Lower leg skin (tissue), 3 donors: ENCODE data around the gene CTAGE9.

ENCODE experiments used
- CTCF ChIP-seq, 3 donors: fragments of 450-650 bp; IDR thresholded peaks; one replicate each; pipeline ENCODE4 v1.5.1; 2016; ENCODE audit warnings: antibody characterized with exemption in 3 of 3, mild to moderate bottlenecking in 3 of 3, moderate library complexity in 2 of 3
- POLR2A ChIP-seq, 2 donors: fragments of 450-650 bp; IDR thresholded peaks; one replicate each; pipeline ENCODE4 v1.6.1; 2016 to 2017; ENCODE audit warnings: antibody characterized with exemption in 2 of 2, mild to moderate bottlenecking in 1 of 2, moderate library complexity in 1 of 2

GRCh38 chr6:131678442-131678841 lies 32.4 kb downstream of the CTAGE9 start:
- TF ChIP-seq CTCF (IDR thresholded peaks at IDR 0.05): no peak
- TF ChIP-seq POLR2A (IDR thresholded peaks at IDR 0.05): no peak
